ENCODE results near the gene KCNG2. TPM values are rescaled to one million over a fixed set of nuclear protein-coding genes. Genes with fewer than 3 reads are reported as not detected.

The KCNG2 gene
- total RNA-seq, 1 donor from 2014 or later = not detected

GRCh38 chr18:79816092-79816491, 18.4 kb downstream of the KCNG2 start:
- Mint-ChIP-seq H3K27me3 (peaks cover 7% of the 10 kb centered on the region), H3K27ac (no peak overlapping the region), H3K4me1 (peaks cover 39% of the 10 kb centered on the region), H3K9me3 (no peaks in the 10 kb centered on the region), H3K4me3 (no peak overlapping the region), H3K36me3 (ENCODE audit: low read depth) (no peaks in the 10 kb centered on the region)
- intact Hi-C loops (cut with micrococcal nuclease) = no loop called here
- ATAC-seq (ENCODE audit: low read depth) = no peak
- POLR2A ChIA-PET = no interaction called here
- TF ChIP-seq CTCF (IDR thresholded peaks at IDR 0.05) = no peak
- DNase-seq = no peak
- CTCF ChIA-PET = no interaction called here

- intact Hi-C loops (cut with micrococcal nuclease) = no loop called here
- TF ChIP-seq CTCF (IDR thresholded peaks at IDR 0.05) = no peak
- Mint-ChIP-seq H3K4me1 (peaks cover 34% of the 10 kb centered on the region), H3K4me3 (no peak overlapping the region), H3K36me3 (ENCODE audit: low read depth) (no peaks in the 10 kb centered on the region), H3K27ac (no peak overlapping the region), H3K9me3 (no peaks in the 10 kb centered on the region), H3K27me3 (peaks cover 7% of the 10 kb centered on the region)
- ATAC-seq (ENCODE audit: low read depth) = no peak
- POLR2A ChIA-PET = no interaction called here
- CTCF ChIA-PET = no interaction called here
- DNase-seq = no peak
These were observed 19.4 kb downstream of the KCNG2 start for GRCh38 chr18:79816981-79817606.

- ChIA-PET POLR2A (no interaction called here), CTCF (no interaction called here)
- no peak for TF ChIP-seq CTCF (IDR thresholded peaks at IDR 0.05)
- peaks cover 7% of the 10 kb centered on the region for H3K27me3 Mint-ChIP-seq
- no peaks in the 10 kb centered on the region for H3K9me3 Mint-ChIP-seq
- no peak for DNase-seq
- no peak for ATAC-seq (ENCODE audit: low read depth)
- H3K36me3 Mint-ChIP-seq (ENCODE audit: low read depth) = no peaks in the 10 kb centered on the region
- H3K27ac Mint-ChIP-seq = no peak overlapping the region
- H3K4me3 Mint-ChIP-seq = no peak overlapping the region
- peaks cover 34% of the 10 kb centered on the region for H3K4me1 Mint-ChIP-seq
- intact Hi-C loops (cut with micrococcal nuclease) = no loop called here
These were observed 19.9 kb downstream of the KCNG2 start for GRCh38 chr18:79817607-79817998.

- H3K4me1 Mint-ChIP-seq = peaks cover 34% of the 10 kb centered on the region
- intact Hi-C loops (cut with micrococcal nuclease) = no loop called here
- no peak overlapping the region for H3K4me3 Mint-ChIP-seq
- DNase-seq (no peak), ATAC-seq (ENCODE audit: low read depth) (no peak)
- peaks cover 7% of the 10 kb centered on the region for H3K27me3 Mint-ChIP-seq
- ChIA-PET POLR2A (no interaction called here), CTCF (no interaction called here)
- H3K9me3 Mint-ChIP-seq = no peaks in the 10 kb centered on the region
- TF ChIP-seq CTCF (IDR thresholded peaks at IDR 0.05) = no peak
- no peak overlapping the region for H3K27ac Mint-ChIP-seq
- H3K36me3 Mint-ChIP-seq (ENCODE audit: low read depth) = no peaks in the 10 kb centered on the region
These were observed 20.3 kb downstream of the KCNG2 start for GRCh38 chr18:79818036-79818435.

- Mint-ChIP-seq H3K27me3 (peaks cover 3% of the 10 kb centered on the region), H3K27ac (peak overlapping the region; percentile 56), H3K9me3 (no peaks in the 10 kb centered on the region), H3K4me1 (peaks cover 34% of the 10 kb centered on the region), H3K4me3 (peak overlapping the region; percentile 28), H3K36me3 (ENCODE audit: low read depth) (no peaks in the 10 kb centered on the region)
- no peak for TF ChIP-seq CTCF (IDR thresholded peaks at IDR 0.05)
- DNase-seq = no peak
- intact Hi-C loops (cut with micrococcal nuclease) = loop anchor here (1.0 kb wide), 1 partner anchor 9 kb away; no protein-coding TSS in a partner anchor
- ATAC-seq (ENCODE audit: low read depth) = no peak
- ChIA-PET POLR2A (interaction anchor here (0.9 kb wide), 1 partner anchor 131 kb away, joined by 3 read pairs; no protein-coding TSS in a partner anchor), CTCF (no interaction called here)
These were observed 20.9 kb downstream of the KCNG2 start for GRCh38 chr18:79818631-79819030.
